GM23248 (cell line): ENCODE measurements around the gene DUOXA1.

Experiments used
- EZH2 ChIP-seq: fragments of 200-600 bp; sonication (generic); IDR thresholded peaks from 2 replicates; pipeline ENCODE4 v1.6.1; 2018; ENCODE audit warnings: antibody characterized with exemption, mild to moderate bottlenecking; ENCODE audit not compliant: insufficient read depth, poor library complexity, severe bottlenecking
- EZH2phosphoT487 ChIP-seq: fragments of 200-600 bp; sonication (generic); IDR thresholded peaks from 2 replicates; pipeline ENCODE4 v1.6.1; 2018; ENCODE audit warnings: antibody characterized with exemption, moderate library complexity, mild to moderate bottlenecking, low read depth; ENCODE audit not compliant: insufficient read depth

DNA sequence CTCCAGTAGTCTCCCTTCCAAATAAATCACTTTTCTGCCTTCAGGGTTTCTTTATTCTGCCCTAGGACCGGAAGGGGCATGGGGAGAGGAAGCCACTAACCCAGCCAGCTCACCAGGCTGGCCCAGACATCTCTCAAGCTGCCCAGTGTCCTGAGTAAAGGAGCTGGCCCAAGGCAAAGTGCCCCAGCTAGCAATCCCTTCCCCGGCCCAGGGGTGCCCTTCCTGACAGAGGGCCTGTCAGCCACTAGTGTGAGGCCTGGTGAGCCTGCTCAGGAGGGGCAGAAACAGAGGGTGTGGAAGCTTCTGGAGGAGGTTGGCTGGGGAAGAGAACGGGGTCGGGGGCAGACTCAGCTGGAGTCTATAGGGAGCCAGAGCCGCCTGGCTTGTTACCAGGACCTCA lies 35.9 kb upstream of the DUOXA1 start:
- TF ChIP-seq EZH2 (no peak), EZH2phosphoT487 (no peak)
